GM21723 (cell line): ENCODE measurements around the gene BOK.
"Not testable (repeated sequence)": the region's sequence is repeated elsewhere in the genome, so short reads cannot be mapped to it uniquely, and the experiment has no call there.

Experiments used
- ATAC-seq: cut with Tn5 transposase; IDR thresholded peaks from one replicate; pipeline ENCODE4 v1.9.1; 2021; ENCODE audit warnings: mild to moderate bottlenecking, moderate library complexity; ENCODE audit not compliant: unreplicated experiment

Gene BOK

DNA sequence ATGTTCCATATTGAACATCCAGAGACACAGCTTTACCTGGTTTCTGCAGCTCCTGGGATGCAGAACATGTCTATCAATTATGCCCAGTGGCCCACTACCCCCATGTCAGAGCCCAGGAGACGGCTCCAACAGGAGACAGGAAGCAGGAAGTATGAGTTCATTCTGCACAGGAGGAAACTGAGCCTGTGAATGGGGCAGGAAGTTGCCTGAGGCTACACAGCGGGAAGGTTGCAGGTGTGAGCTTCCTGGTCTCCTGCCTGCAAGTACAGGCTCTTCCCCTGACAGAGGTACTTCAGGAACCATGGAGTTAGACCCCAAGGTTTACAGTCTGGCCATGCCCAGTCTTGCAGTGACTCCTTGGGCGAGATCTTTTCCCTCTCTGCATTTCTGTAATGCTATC is 2.8 kb upstream of the BOK start:
- no peak for ATAC-seq

DNA sequence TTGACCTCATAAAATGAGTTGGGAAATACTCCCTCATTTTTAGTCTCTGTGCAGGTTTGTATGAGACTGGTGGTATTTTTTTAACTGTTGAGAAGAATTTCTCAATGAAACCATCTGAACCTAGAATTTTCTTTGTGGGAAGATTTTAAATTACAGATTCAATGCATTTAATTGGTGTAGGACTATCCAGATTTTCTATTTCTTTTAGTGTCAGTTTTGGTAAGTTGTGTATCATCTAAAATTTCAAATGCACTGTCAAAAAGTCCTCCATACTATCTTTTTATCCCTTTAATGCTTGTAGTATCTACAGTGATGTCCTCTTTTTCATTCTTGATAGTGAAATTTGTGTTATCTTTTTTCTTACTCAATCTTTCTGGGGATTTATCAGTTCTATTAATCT is 1.8 kb upstream of the BOK start:
- no peak for ATAC-seq

- ATAC-seq: no peak
Measured at GRCh38 chr2:241559323-241560161, 997 bp downstream of the BOK start.

GRCh38 chr2:241560162-241560882 is 1.8 kb downstream of the BOK start:
- ATAC-seq: no peak

DNA sequence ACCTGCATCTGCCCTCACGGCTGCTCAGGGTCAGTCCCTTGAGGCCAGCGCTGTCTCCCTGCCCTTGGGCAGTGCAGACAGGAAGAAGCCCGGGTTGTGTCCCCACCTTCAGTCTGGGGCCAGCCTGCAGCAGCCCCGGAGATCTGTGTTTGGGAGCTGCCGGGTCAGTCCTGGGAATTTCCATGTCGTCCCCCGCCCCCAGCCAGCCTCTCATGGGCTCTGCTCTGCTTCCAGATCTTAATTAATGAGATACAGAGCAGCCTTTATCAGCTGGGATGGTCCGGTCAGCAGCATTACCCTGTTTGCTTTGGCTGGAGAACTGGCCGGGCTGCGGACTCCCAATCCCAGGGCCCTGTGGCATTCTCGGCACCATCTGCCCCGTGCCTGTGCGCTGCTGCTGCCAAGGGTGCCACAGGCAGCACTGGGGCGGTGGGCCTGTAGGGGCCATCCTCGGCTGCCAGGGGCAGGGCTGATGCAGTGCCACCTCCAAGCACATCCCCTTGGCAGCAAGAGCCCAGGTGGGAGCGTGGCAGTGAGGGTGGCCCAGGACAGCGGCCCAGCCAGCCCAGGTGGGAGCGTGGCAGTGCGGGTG is 2.4 kb downstream of the BOK start:
- no peak for ATAC-seq

DNA sequence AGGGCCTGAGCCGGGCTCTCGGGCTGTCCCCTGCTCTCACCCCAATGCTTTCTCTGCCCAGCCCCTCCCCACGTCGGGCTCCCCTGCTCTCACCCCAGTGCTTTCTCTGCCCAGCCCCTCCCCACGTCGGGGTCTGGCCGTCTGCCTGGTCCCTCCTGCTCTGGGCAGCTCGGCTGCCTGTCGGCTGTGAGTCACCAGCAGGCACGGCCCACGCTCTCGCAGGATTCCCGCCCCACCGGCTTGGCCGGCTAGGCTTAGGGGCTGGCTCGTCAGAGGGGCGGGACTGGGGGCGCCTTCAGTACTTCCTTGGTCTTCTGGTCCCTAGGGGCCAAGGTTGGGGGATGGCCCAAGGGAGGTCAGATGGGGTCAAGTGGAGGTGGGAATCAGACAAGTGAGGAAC is 3.3 kb downstream of the BOK start:
- no peak for ATAC-seq

DNA sequence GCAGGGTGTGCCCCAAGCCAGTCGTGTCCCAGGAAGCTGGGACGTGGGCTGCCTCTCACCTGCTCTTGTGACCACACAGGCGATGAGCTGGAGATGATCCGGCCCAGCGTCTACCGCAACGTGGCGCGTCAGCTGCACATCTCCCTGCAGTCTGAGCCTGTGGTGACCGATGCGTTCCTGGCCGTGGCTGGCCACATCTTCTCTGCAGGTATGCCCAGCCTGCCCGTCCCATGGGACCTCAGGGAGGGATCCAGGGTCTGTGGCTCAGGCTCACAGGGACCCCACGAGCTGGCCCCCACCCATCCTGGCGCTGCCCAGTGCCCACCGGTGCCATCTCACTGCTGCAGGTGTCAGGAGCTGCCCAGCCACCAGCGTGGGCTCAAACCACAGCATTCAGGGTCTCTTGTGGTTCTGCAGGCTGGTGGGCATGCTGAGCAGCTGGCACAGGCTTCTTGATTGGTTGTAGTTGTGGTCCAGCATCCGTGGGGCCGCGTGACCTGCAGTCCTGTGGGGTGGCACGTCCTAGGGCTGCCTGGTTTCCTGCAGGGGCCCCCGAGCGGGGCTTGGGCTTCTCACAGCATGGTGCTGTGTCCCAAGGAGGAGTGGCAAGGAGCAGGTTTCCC is 3.8 kb downstream of the BOK start:
- no peak for ATAC-seq

DNA sequence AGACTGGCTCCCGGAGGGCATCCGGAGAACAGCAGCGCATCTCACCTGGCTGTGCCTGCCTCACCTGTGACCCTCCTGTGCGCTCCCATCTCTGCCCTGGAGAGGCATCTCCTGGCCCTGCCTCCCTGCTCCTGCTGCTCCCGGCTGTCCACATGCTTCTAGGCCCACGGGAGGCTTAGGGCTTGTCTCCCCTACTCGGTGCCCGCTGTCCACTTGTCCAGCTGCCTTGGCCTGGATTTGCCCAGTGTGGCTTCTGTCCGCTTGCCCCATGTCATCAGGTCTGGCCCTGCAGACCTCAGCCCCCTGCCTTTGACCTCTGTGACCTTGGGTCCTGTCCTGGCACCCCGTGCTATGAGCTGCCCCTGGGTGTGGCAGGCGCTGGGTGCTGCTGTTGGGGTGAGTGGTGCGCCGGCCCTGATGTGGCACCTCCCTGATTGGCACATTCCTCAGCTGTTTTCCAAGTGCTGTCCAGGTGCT is 4.5 kb downstream of the BOK start:
- ATAC-seq: no peak

DNA sequence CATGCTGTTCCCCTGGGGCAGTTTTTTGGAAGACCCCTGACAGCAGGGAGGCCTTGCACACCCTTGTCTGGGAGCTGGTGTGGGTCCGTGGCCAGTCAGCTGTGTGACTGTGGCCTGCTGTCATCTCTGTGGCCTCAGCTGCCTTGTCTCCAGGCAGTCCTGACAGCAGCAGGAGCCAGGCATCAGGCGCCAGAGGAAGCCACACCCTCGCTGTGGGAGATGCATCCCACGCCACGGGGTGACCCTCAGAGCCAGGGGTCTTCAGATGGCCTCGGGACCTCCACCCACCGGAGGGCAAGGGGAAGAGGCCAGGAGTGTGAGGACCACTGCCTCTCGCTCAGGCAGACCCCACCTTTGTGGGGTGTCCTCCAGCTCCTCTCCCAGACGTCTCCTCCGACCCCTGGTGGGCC is 5.0 kb downstream of the BOK start:
- no peak for ATAC-seq

GRCh38 chr2:241563981-241564595 is 5.5 kb downstream of the BOK start:
- ATAC-seq: no peak

GRCh38 chr2:241564596-241565410 is 6.3 kb downstream of the BOK start:
- no peak for ATAC-seq

GRCh38 chr2:241565411-241565810 is 6.9 kb downstream of the BOK start:
- ATAC-seq: no peak

DNA sequence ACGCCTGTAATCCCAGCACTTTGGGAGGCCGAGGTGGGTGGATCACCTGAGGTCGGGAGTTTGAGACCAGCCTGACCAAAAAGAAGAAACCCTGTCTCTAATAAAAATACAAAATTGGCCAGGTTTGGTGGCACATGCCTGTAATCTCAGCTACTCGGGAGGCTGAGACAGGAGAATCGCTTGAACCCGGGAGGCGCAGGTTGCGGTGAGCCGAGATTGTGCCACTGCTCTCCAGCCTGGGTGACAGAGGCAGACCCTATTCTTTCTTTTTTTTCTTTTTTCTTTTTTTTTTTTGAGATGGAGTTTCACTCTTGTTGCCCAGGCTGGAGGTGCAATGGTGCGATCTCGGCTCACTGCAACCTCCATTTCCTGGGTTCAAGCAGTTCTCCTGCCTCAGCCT is 7.5 kb downstream of the BOK start:
- ATAC-seq: not testable (repeated sequence)

GRCh38 chr2:241566468-241566867 is 7.9 kb downstream of the BOK start:
- ATAC-seq: no peak

- ATAC-seq: not testable (repeated sequence)
Measured at GRCh38 chr2:241567266-241567665, 8.7 kb downstream of the BOK start.

DNA sequence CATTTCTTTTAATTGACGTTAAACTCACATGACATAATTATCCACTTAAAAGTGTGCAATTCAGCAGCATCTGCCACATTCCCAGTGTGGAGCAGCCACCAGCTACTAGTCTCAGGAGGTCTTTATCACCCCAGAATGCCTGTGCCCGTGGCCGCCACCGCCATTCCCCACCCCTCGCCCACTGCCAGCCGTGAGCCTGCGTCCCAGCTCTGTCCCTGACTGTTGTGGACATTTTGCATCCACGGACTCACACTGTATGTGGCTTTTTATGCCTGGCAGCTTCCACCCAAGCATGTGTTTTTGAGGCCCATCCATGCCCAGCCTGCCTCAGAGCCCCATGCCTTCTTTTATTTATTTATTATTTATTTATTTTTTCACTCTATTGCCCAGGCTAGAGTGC is 9.2 kb downstream of the BOK start:
- ATAC-seq: no peak

GRCh38 chr2:241568726-241569125 is 10.2 kb downstream of the BOK start:
- ATAC-seq: no peak

- no peak for ATAC-seq
Measured at GRCh38 chr2:241569831-241570281, 11.3 kb downstream of the BOK start.

GRCh38 chr2:241570961-241571581 is 12.5 kb downstream of the BOK start:
- no peak for ATAC-seq
